Nephron progenitor cell (in vitro differentiated cells): ENCODE measurements around the gene EBNA1BP2.
"Not testable (repeated sequence)": the region's sequence is repeated elsewhere in the genome, so short reads cannot be mapped to it uniquely, and the experiment has no call there.

Experiments
- DNase-seq: peaks from one replicate; pipeline ENCODE4 v3.0.0; 2021
- H3K27ac Mint-ChIP-seq: 2 replicates; pipeline ENCODE4 v1.8.0; 2021; ENCODE audit warnings: mild to moderate bottlenecking, moderate library complexity, mixed read lengths
- H3K27me3 Mint-ChIP-seq: 2 replicates; pipeline ENCODE4 v1.8.0; 2021; ENCODE audit warnings: mild to moderate bottlenecking, low read depth, mixed read lengths; ENCODE audit not compliant: poor library complexity
- H3K36me3 Mint-ChIP-seq: 2 replicates; pipeline ENCODE4 v1.8.0; 2021; ENCODE audit warnings: low read depth, mixed read lengths
- H3K4me1 Mint-ChIP-seq: 2 replicates; pipeline ENCODE4 v1.8.0; 2021; ENCODE audit warnings: mixed read lengths
- H3K4me3 Mint-ChIP-seq: 2 replicates; pipeline ENCODE4 v1.8.0; 2021; ENCODE audit warnings: mild to moderate bottlenecking, moderate library complexity, mixed read lengths
- H3K9me3 Mint-ChIP-seq: 2 replicates; pipeline ENCODE4 v1.8.0; 2021; ENCODE audit warnings: mild to moderate bottlenecking, moderate library complexity, mixed read lengths
- CTCF ChIP-seq: fragments of 200-600 bp; sonication (generic); IDR thresholded peaks from 2 replicates; pipeline ENCODE4 v1.5.0; 2021; ENCODE audit warnings: antibody characterized with exemption

The EBNA1BP2 gene, protein sequence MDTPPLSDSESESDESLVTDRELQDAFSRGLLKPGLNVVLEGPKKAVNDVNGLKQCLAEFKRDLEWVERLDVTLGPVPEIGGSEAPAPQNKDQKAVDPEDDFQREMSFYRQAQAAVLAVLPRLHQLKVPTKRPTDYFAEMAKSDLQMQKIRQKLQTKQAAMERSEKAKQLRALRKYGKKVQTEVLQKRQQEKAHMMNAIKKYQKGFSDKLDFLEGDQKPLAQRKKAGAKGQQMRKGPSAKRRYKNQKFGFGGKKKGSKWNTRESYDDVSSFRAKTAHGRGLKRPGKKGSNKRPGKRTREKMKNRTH

GRCh38 chr1:43171876-43172526 lies at the start of gene EBNA1BP2, which contains the start of gene CFAP57:
Gene EBNA1BP2 (minus strand): TSS chr1:43172290. CDS start chr1:43172118, 172 bp downstream.
Gene CFAP57 (plus strand): TSS chr1:43172330. CDS start chr1:43172754, 424 bp downstream.
- Mint-ChIP-seq H3K27me3 (peaks cover 25% of the 10 kb centered on the region), H3K4me1 (peaks cover 25% of the 10 kb centered on the region), H3K9me3 (peaks cover 3% of the 10 kb centered on the region), H3K27ac (peak within 1 kb of the TSS; percentile 96), H3K36me3 (peaks cover 40% of the 10 kb centered on the region), H3K4me3 (peak within 1 kb of the TSS; percentile 95)
- TF ChIP-seq CTCF = no peak
- peak; percentile 87 for DNase-seq

GRCh38 chr1:43221797-43222196 lies 49.7 kb upstream of the EBNA1BP2 start:
- Mint-ChIP-seq H3K4me3 (no peak overlapping the region), H3K4me1 (no peaks in the 10 kb centered on the region), H3K36me3 (no peaks in the 10 kb centered on the region), H3K27ac (no peak overlapping the region), H3K27me3 (peaks cover 34% of the 10 kb centered on the region), H3K9me3 (no peaks in the 10 kb centered on the region)
- TF ChIP-seq CTCF = no peak
- DNase-seq = no peak

DNA sequence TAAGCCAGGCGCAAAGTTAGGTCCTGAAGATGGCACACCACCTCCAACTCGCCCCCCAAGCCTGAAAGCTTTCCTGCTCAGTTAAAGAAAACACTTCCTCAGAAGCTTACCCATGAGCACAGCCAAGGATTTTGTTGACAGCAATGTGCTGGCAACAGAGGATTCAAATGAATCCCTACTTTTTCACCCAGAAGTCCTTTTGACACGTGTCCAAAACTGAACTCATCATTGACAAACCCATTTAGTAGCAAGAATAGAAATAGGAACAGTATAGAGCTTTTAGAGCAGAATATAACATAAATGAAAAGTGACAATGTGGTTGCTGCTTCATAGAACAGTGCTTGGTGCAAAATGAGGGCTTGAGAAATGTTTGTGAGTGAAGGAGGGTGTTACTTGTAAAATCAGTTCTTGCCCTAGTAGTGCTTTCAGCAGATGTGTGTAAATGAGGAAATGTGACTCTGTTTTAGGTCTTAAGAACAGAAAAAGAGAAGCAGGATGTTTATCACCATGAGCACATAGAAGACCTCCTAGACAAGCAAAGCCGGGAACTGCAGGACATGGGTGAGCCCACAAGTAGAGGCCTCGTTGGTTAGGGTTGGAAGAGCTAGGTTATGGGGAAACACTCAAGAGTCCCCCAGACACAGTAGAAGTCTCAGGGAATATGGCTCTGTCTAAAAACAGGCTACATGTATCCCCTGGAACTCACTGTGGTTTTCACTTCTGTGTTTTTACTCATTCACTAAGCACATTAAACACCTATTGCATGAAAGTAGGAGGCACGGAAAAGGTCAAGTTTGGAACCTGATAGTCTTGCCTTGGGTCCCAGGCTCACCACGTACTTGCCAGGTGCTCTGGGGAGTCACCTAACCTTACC lies 49.1 kb upstream of the EBNA1BP2 start:
- Mint-ChIP-seq H3K4me1 (no peaks in the 10 kb centered on the region), H3K27me3 (peaks cover 33% of the 10 kb centered on the region), H3K27ac (no peak overlapping the region), H3K36me3 (no peaks in the 10 kb centered on the region), H3K4me3 (no peak overlapping the region), H3K9me3 (no peaks in the 10 kb centered on the region)
- DNase-seq = no peak
- no peak for TF ChIP-seq CTCF

GRCh38 chr1:43217747-43218146 lies 45.7 kb upstream of the EBNA1BP2 start:
- Mint-ChIP-seq H3K4me1 (no peaks in the 10 kb centered on the region), H3K9me3 (no peaks in the 10 kb centered on the region), H3K4me3 (no peak overlapping the region), H3K27ac (no peak overlapping the region), H3K36me3 (no peaks in the 10 kb centered on the region), H3K27me3 (peaks cover 14% of the 10 kb centered on the region)
- no peak for DNase-seq
- TF ChIP-seq CTCF = no peak

- no peak for DNase-seq
- no peak for TF ChIP-seq CTCF
- Mint-ChIP-seq H3K36me3 (no peaks in the 10 kb centered on the region), H3K27ac (no peak overlapping the region), H3K27me3 (peaks cover 12% of the 10 kb centered on the region), H3K4me1 (no peaks in the 10 kb centered on the region), H3K9me3 (no peaks in the 10 kb centered on the region), H3K4me3 (no peak overlapping the region)
Observed at GRCh38 chr1:43214501-43215444, 42.7 kb upstream of the EBNA1BP2 start.

DNA sequence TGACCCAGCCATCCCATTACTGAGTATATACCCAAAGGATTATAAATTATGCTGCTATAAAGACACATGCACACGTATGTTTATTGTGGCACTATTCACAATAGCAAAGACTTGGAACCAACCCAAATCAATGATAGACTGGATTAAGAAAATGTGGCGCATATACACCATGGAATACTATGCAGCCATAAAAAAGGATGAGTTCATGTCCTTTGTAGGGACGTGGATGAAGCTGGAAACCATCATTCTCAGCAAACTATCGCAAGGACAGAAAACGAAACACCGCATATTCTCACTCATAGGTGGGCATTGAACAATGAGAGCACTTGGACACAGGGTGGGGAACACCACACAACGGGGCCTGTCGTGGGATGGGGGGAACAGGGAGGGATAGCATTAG lies 36.2 kb upstream of the EBNA1BP2 start:
- H3K9me3 Mint-ChIP-seq = peaks cover 11% of the 10 kb centered on the region
- not testable (repeated sequence) for H3K36me3 Mint-ChIP-seq, H3K27ac Mint-ChIP-seq, H3K27me3 Mint-ChIP-seq, DNase-seq, H3K4me1 Mint-ChIP-seq, H3K4me3 Mint-ChIP-seq
